GM23338 (cell line): ENCODE results near the gene PGM1. TPM values are rescaled to one million over a fixed set of nuclear protein-coding genes. Genes with fewer than 3 reads are reported as not detected.

Experiments used
- ATAC-seq: fragments of 200-7000 bp; cut with Tn5 transposase; 3 replicates; pipeline ENCODE4 v1.9.1; 2020
- DNase-seq: peaks from one replicate; pipeline ENCODE4 v3.0.0-alpha.2; 2015; ENCODE audit warnings: low spot score
- H2AFZ ChIP-seq: fragments of 200-600 bp; sonication (generic); 2 replicates; pipeline ENCODE4 v1.8.0; 2016; ENCODE audit warnings: antibody characterized with exemption, mild to moderate bottlenecking, moderate library complexity
- H3F3A ChIP-seq: fragments of 200-600 bp; sonication (generic); replicated peaks from 2 replicates; pipeline ENCODE4 v1.8.0; 2017; ENCODE audit warnings: antibody characterized with exemption, mixed run types, low read depth
- H3K27ac ChIP-seq: fragments of 200-600 bp; sonication (generic); 2 replicates; pipeline ENCODE4 v1.6.1; 2016; ENCODE audit warnings: low read depth
- H3K27me3 ChIP-seq: fragments of 200-600 bp; sonication (generic); 2 replicates; pipeline ENCODE4 v1.8.0; 2016; ENCODE audit warnings: mild to moderate bottlenecking, mixed run types, moderate library complexity; ENCODE audit not compliant: insufficient read depth
- H3K36me3 ChIP-seq: fragments of 200-600 bp; sonication (generic); 2 replicates; pipeline ENCODE4 v1.8.0; 2016; ENCODE audit warnings: mild to moderate bottlenecking; ENCODE audit not compliant: insufficient read depth
- H3K4me1 ChIP-seq: fragments of 200-600 bp; sonication (generic); 2 replicates; pipeline ENCODE4 v1.8.0; 2016; ENCODE audit warnings: mild to moderate bottlenecking, moderate library complexity; ENCODE audit not compliant: insufficient read depth
- H3K4me2 ChIP-seq: fragments of 200-600 bp; sonication (generic); 2 replicates; pipeline ENCODE4 v1.7.1; 2017; ENCODE audit warnings: mixed run types
- H3K4me3 ChIP-seq: fragments of 200-600 bp; sonication (generic); 2 replicates; pipeline ENCODE4 v1.6.1; 2016; ENCODE audit warnings: mixed run types
- H3K79me2 ChIP-seq: fragments of 200-600 bp; sonication (generic); replicated peaks from 2 replicates; pipeline ENCODE4 v1.8.0; 2017; ENCODE audit warnings: mild to moderate bottlenecking; ENCODE audit not compliant: insufficient read depth
- H3K9me2 ChIP-seq: fragments of 200-600 bp; sonication (generic); 2 replicates; pipeline ENCODE4 v1.8.0; 2017; ENCODE audit not compliant: insufficient read depth
- H4K20me1 ChIP-seq: fragments of 200-600 bp; sonication (generic); replicated peaks from 2 replicates; pipeline ENCODE4 v1.8.0; 2017; ENCODE audit warnings: mild to moderate bottlenecking; ENCODE audit not compliant: insufficient read depth
- H3K27ac Mint-ChIP-seq: 2 replicates; pipeline ENCODE4 v1.8.0; 2020; ENCODE audit warnings: inconsistent platforms, mild to moderate bottlenecking, moderate library complexity, mixed read lengths
- H3K27me3 Mint-ChIP-seq: 3 replicates; pipeline ENCODE4 v1.8.0; 2022; ENCODE audit warnings: low read depth, mild to moderate bottlenecking, moderate library complexity, mixed read lengths, inconsistent platforms; ENCODE audit not compliant: insufficient read depth, poor library complexity
- H3K36me3 Mint-ChIP-seq: 3 replicates; pipeline ENCODE4 v1.8.0; 2021; ENCODE audit warnings: low read depth, mild to moderate bottlenecking, inconsistent platforms, moderate library complexity, mixed read lengths
- H3K4me1 Mint-ChIP-seq: 3 replicates; pipeline ENCODE4 v1.8.0; 2020; ENCODE audit warnings: mild to moderate bottlenecking, inconsistent platforms, mixed read lengths
- H3K4me3 Mint-ChIP-seq: 3 replicates; pipeline ENCODE4 v1.8.0; 2021; ENCODE audit warnings: moderate library complexity, mild to moderate bottlenecking, inconsistent platforms, mixed read lengths
- H3K9me3 Mint-ChIP-seq: 3 replicates; pipeline ENCODE4 v1.8.0; 2020; ENCODE audit warnings: moderate library complexity, mild to moderate bottlenecking, inconsistent platforms, mixed read lengths
- CREB1 ChIP-seq: fragments of 250-450 bp; sonication (Bioruptor Pico); IDR thresholded peaks from 2 replicates; pipeline ENCODE4 v1.5.0; 2020; ENCODE audit warnings: low read depth, mild to moderate bottlenecking, moderate library complexity
- EZH2 ChIP-seq: fragments of 200-600 bp; sonication (generic); IDR thresholded peaks from one replicate; pipeline ENCODE4 v1.8.0; 2017; ENCODE audit warnings: antibody characterized with exemption, mild to moderate bottlenecking, low read depth; ENCODE audit not compliant: unreplicated experiment
- EZH2phosphoT487 ChIP-seq: fragments of 200-600 bp; sonication (generic); IDR thresholded peaks from one replicate; pipeline ENCODE4 v1.8.1; 2018; ENCODE audit warnings: antibody characterized with exemption; ENCODE audit not compliant: unreplicated experiment
- JUNB ChIP-seq: IDR thresholded peaks from one replicate; pipeline ENCODE4 v1.6.1; 2016; ENCODE audit warnings: antibody characterized with exemption; ENCODE audit not compliant: unreplicated experiment
- NANOG ChIP-seq: IDR thresholded peaks from 2 replicates; pipeline ENCODE4 v1.6.1; 2016; ENCODE audit warnings: antibody characterized with exemption, borderline replicate concordance
- POLR2AphosphoS5 ChIP-seq: IDR thresholded peaks from 2 replicates; pipeline ENCODE4 v1.6.1; 2016; ENCODE audit warnings: antibody characterized with exemption, low read depth
- STAT1 ChIP-seq: IDR thresholded peaks from one replicate; pipeline ENCODE4 v1.6.1; 2016; ENCODE audit warnings: antibody characterized with exemption; ENCODE audit not compliant: unreplicated experiment
- ZNF114 ChIP-seq: fragments of 250-450 bp; sonication (Bioruptor Pico); IDR thresholded peaks from 2 replicates; pipeline ENCODE4 v1.5.0; 2020; ENCODE audit warnings: mild to moderate bottlenecking, moderate library complexity
- ZNF331 ChIP-seq: fragments of 250-450 bp; sonication (Bioruptor Pico); IDR thresholded peaks from 2 replicates; pipeline ENCODE4 v1.5.0; 2020; ENCODE audit warnings: low read depth, mild to moderate bottlenecking, moderate library complexity
- polyA plus RNA-seq: library from polyadenylated mRNA; unstranded; fragments of >200 nt; fragmentation: Nextera tagmentation; extraction: Ambion mirVana; gene quantifications from 2 replicates; pipeline ENCODE4 v1.2.1, GENCODE V29; 2016
- total RNA-seq: library from RNA; depleted of rRNA; stranded (reverse); fragments of >200 nt; shearing (Covaris generic); gene quantifications from 2 replicates; pipeline ENCODE4 v1.2.3, GENCODE V29; 2014
- TF ChIP-seq, protein P1 (sequence below), 2 experiments: fragments of 200-600 bp in 1 of 2; sonication (generic) in 1 of 2; conservative IDR thresholded peaks; 2 replicates each; pipeline versions ENCODE4 v1.5.1 to v1.6.1; 2016 to 2017; ENCODE audit warnings: antibody characterized with exemption in 2 of 2, low read depth in 2 of 2, mild to moderate bottlenecking in 2 of 2, moderate library complexity in 1 of 2
- TF ChIP-seq, protein P2 (sequence below): IDR thresholded peaks from 2 replicates; pipeline ENCODE4 v1.6.1; 2016; ENCODE audit warnings: antibody characterized with exemption

The PGM1 gene
- total and polyA plus RNA-seq, 2 experiments from 2014 or later, result 20.9 to 71.9 TPM

DNA sequence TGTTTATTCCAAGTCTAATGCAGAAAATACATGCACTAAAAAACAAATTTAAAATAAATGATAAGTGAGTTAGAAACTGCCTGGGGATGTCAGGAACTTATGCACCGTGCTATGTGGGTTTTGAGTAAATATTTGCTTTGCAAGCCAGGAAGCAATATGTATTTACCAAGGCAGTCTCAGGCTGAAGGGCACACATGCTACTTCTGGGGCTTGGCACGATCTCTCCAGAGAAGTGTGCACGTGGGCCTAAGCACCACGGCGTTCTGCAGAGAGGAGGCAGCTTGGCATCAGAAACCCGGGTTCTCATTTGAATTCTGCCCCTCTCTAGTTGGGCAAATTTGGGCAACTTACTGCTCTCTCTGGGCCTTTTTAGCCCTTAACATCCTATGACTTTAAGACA lies 108.0 kb downstream of the PGM1 start:
- no peaks in the 10 kb centered on the region for H3K9me3 Mint-ChIP-seq
- no peak for ATAC-seq
- Histone ChIP-seq H2AFZ (no peak overlapping the region), H3K36me3 (no peaks in the 10 kb centered on the region), H4K20me1 (no peaks in the 10 kb centered on the region), H3K27ac (no peak overlapping the region), H3K79me2 (no peaks in the 10 kb centered on the region), H3K9me2 (peaks cover 11% of the 10 kb centered on the region; the same call in 1 of the 2 replicates), H3K4me2 (no peak overlapping the region), H3K4me3 (no peak overlapping the region), H3F3A (no peaks in the 10 kb centered on the region), H3K27me3 (no peaks in the 10 kb centered on the region), H3K4me1 (peaks cover 11% of the 10 kb centered on the region)
- peaks cover 18% of the 10 kb centered on the region for H3K4me1 Mint-ChIP-seq
- no peak for DNase-seq
- TF ChIP-seq, protein P1, sequence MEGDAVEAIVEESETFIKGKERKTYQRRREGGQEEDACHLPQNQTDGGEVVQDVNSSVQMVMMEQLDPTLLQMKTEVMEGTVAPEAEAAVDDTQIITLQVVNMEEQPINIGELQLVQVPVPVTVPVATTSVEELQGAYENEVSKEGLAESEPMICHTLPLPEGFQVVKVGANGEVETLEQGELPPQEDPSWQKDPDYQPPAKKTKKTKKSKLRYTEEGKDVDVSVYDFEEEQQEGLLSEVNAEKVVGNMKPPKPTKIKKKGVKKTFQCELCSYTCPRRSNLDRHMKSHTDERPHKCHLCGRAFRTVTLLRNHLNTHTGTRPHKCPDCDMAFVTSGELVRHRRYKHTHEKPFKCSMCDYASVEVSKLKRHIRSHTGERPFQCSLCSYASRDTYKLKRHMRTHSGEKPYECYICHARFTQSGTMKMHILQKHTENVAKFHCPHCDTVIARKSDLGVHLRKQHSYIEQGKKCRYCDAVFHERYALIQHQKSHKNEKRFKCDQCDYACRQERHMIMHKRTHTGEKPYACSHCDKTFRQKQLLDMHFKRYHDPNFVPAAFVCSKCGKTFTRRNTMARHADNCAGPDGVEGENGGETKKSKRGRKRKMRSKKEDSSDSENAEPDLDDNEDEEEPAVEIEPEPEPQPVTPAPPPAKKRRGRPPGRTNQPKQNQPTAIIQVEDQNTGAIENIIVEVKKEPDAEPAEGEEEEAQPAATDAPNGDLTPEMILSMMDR (conservative IDR thresholded peaks at IDR 0.05; ENCODE audit: low read depth in 2 of 2), result no peak
- TF ChIP-seq JUNB (no peak), POLR2AphosphoS5 (no peak), STAT1 (no peak)
- H3K36me3 Mint-ChIP-seq, result no peaks in the 10 kb centered on the region; the same call in 2 of the 3 replicates
- H3K4me3 Mint-ChIP-seq, result no peak overlapping the region
- H3K27me3 Mint-ChIP-seq, result peaks cover 5% of the 10 kb centered on the region
- no peak overlapping the region for H3K27ac Mint-ChIP-seq

DNA sequence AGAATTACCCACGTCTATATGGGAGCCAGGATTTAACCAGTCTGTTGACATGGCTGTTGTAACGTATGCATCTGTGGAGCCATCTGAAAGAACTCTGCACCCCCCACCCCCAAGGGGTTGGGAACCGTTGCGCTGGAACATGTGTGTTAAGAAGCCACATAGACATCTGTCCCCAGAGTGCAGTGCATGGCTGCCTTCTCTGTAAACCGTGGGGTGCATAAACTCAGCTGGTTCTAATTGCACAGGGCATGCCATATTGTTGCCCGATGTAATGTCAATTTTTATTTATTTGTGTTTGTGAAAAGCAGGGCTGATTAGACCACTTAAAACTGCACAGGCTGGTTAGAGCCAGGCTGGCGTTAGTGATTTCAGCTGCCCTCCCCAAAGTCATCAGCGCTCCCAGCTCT lies 110.5 kb downstream of the PGM1 start:
- Mint-ChIP-seq H3K4me1 (peaks cover 18% of the 10 kb centered on the region), H3K27ac (no peak overlapping the region), H3K9me3 (no peaks in the 10 kb centered on the region), H3K27me3 (peaks cover 5% of the 10 kb centered on the region), H3K36me3 (no peaks in the 10 kb centered on the region; the same call in 2 of the 3 replicates), H3K4me3 (no peak overlapping the region)
- ATAC-seq, result peak; percentile 14; the same call in 1 of the 3 replicates
- Histone ChIP-seq H3F3A (no peaks in the 10 kb centered on the region), H3K4me1 (peaks cover 11% of the 10 kb centered on the region), H3K27ac (no peak overlapping the region), H3K79me2 (no peaks in the 10 kb centered on the region), H3K4me2 (no peak overlapping the region), H2AFZ (peak overlapping the region; percentile 73), H3K4me3 (no peak overlapping the region), H3K36me3 (no peaks in the 10 kb centered on the region), H3K9me2 (peaks cover 11% of the 10 kb centered on the region; the same call in 1 of the 2 replicates), H4K20me1 (no peaks in the 10 kb centered on the region), H3K27me3 (no peaks in the 10 kb centered on the region)
- DNase-seq, result no peak
- TF ChIP-seq CREB1 (CRISPR knock-in tag), result no peak
- TF ChIP-seq STAT1, result no peak
- TF ChIP-seq EZH2phosphoT487, result no peak
- no peak for TF ChIP-seq ZNF331
- TF ChIP-seq EZH2, result no peak
- no peak for TF ChIP-seq ZNF114 (CRISPR knock-in tag)
- TF ChIP-seq, protein P2, sequence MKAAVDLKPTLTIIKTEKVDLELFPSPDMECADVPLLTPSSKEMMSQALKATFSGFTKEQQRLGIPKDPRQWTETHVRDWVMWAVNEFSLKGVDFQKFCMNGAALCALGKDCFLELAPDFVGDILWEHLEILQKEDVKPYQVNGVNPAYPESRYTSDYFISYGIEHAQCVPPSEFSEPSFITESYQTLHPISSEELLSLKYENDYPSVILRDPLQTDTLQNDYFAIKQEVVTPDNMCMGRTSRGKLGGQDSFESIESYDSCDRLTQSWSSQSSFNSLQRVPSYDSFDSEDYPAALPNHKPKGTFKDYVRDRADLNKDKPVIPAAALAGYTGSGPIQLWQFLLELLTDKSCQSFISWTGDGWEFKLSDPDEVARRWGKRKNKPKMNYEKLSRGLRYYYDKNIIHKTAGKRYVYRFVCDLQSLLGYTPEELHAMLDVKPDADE, result no peak
- TF ChIP-seq NANOG, result no peak
- TF ChIP-seq, protein P1 (conservative IDR thresholded peaks at IDR 0.05; ENCODE audit: low read depth in 2 of 2), result no peak
